ENCODE data around the gene CHSY1.

- TF ChIP-seq CTCF (conservative IDR thresholded peaks at IDR 0.05; ENCODE audit: low read length) (no peak), EZH2phosphoT487 (IDR thresholded peaks at IDR 0.05; ENCODE audit: borderline replicate concordance, low read depth, low read length) (no peak)
Observed at GRCh38 chr15:101280007-101280406, 28.2 kb upstream of the CHSY1 start.
